ENCODE results near the gene OR14A16.

Gene OR14A16, protein sequence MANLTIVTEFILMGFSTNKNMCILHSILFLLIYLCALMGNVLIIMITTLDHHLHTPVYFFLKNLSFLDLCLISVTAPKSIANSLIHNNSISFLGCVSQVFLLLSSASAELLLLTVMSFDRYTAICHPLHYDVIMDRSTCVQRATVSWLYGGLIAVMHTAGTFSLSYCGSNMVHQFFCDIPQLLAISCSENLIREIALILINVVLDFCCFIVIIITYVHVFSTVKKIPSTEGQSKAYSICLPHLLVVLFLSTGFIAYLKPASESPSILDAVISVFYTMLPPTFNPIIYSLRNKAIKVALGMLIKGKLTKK

GRCh38 chr1:247824023-247824422 is at the start of gene OR14A16:
TSS of gene OR14A16 (minus strand) at chr1:247824119. CDS start at chr1:247815729, 8,390 bp downstream.
- no peak for TF ChIP-seq CTCF (conservative IDR thresholded peaks at IDR 0.05; ENCODE audit: low read depth, low read length)
- DNase-seq (ENCODE audit: low read depth) = no peak
- H3K4me3 ChIP-seq (ENCODE audit: low read length) = no peak within 1 kb of the TSS

GRCh38 chr1:247865416-247865815 is 41.5 kb upstream of the OR14A16 start:
- no peak overlapping the region for H3K4me3 ChIP-seq (ENCODE audit: low read length)
- TF ChIP-seq CTCF (conservative IDR thresholded peaks at IDR 0.05; ENCODE audit: low read depth, low read length) = no peak
- no peak for DNase-seq (ENCODE audit: low read depth)

- no peak overlapping the region for H3K4me3 ChIP-seq (ENCODE audit: low read length)
- DNase-seq (ENCODE audit: low read depth) = no peak
- TF ChIP-seq CTCF (conservative IDR thresholded peaks at IDR 0.05; ENCODE audit: low read depth, low read length) = no peak
These were observed 40.7 kb upstream of the OR14A16 start for GRCh38 chr1:247864644-247865043.

GRCh38 chr1:247862756-247863155 is 38.8 kb upstream of the OR14A16 start:
- no peak for DNase-seq (ENCODE audit: low read depth)
- no peak for TF ChIP-seq CTCF (conservative IDR thresholded peaks at IDR 0.05; ENCODE audit: low read depth, low read length)
- no peak overlapping the region for H3K4me3 ChIP-seq (ENCODE audit: low read length)

- H3K4me3 ChIP-seq (ENCODE audit: low read length) = peak overlapping the region; percentile 60
- TF ChIP-seq CTCF (conservative IDR thresholded peaks at IDR 0.05; ENCODE audit: low read depth, low read length) = no peak
- DNase-seq (ENCODE audit: low read depth) = no peak
These were observed 34.2 kb upstream of the OR14A16 start for GRCh38 chr1:247857985-247858619.

- no peak for DNase-seq (ENCODE audit: low read depth)
- H3K4me3 ChIP-seq (ENCODE audit: low read length) = peak within 1 kb of the TSS; percentile 60
- peak; percentile 45 for TF ChIP-seq CTCF (conservative IDR thresholded peaks at IDR 0.05; ENCODE audit: low read depth, low read length)
These were observed 33.4 kb upstream of the OR14A16 start, which contains the start of gene TRIM58 for GRCh38 chr1:247857069-247857984. TSS of gene TRIM58 (plus strand) at chr1:247857187. CDS start at chr1:247857247, 60 bp downstream.

Measured in retinal pigment epithelial cell (primary cell).